Neural progenitor cell (in vitro differentiated cells): ENCODE measurements around the gene SEMA3B. TPM values are rescaled to one million over a fixed set of nuclear protein-coding genes. Genes with fewer than 3 reads are reported as not detected.

Source experiments
- DNase-seq: peaks from one replicate; pipeline ENCODE4 v3.0.0-alpha.2; 2016; ENCODE audit warnings: low spot score
- H2AFZ ChIP-seq: fragments of 200-600 bp; sonication (generic); replicated peaks from 2 replicates; pipeline ENCODE4 v1.6.1; 2016; ENCODE audit warnings: antibody characterized with exemption
- H3F3A ChIP-seq: fragments of 200-600 bp; sonication (generic); 2 replicates; pipeline ENCODE4 v1.6.1; 2016; ENCODE audit warnings: antibody characterized with exemption, low read depth
- H3K27ac ChIP-seq: fragments of 200-600 bp; sonication (generic); 2 replicates; pipeline ENCODE4 v1.5.1; 2016; ENCODE audit warnings: mild to moderate bottlenecking
- H3K27me3 ChIP-seq: fragments of 200-600 bp; sonication (generic); 2 replicates; pipeline ENCODE4 v1.6.1; 2016; ENCODE audit warnings: mild to moderate bottlenecking, moderate library complexity
- H3K36me3 ChIP-seq: fragments of 200-600 bp; sonication (generic); 2 replicates; pipeline ENCODE4 v1.5.1; 2016
- H3K4me1 ChIP-seq: fragments of 200-600 bp; sonication (generic); 2 replicates; pipeline ENCODE4 v1.6.1; 2016; ENCODE audit warnings: mixed run types
- H3K4me2 ChIP-seq: fragments of 200-600 bp; sonication (generic); 2 replicates; pipeline ENCODE4 v1.6.1; 2016
- H3K4me3 ChIP-seq: fragments of 200-600 bp; sonication (generic); 2 replicates; pipeline ENCODE4 v1.5.1; 2016
- H3K79me2 ChIP-seq: fragments of 200-600 bp; sonication (generic); 2 replicates; pipeline ENCODE4 v1.6.1; 2016; ENCODE audit warnings: low read depth
- H3K9ac ChIP-seq: fragments of 200-600 bp; sonication (generic); 2 replicates; pipeline ENCODE4 v1.6.1; 2016
- H3K9me3 ChIP-seq: fragments of 200-600 bp; sonication (generic); 2 replicates; pipeline ENCODE4 v1.5.1; 2016; ENCODE audit warnings: low read depth
- H4K20me1 ChIP-seq: fragments of 200-600 bp; sonication (generic); 2 replicates; pipeline ENCODE4 v1.6.1; 2016; ENCODE audit warnings: low read depth
- H3K27ac Mint-ChIP-seq: 3 replicates; pipeline ENCODE4 v1.8.0; 2021; ENCODE audit warnings: mixed read lengths
- H3K27me3 Mint-ChIP-seq: 2 replicates; pipeline ENCODE4 v1.8.0; 2022; ENCODE audit warnings: low read depth, mild to moderate bottlenecking, inconsistent platforms, moderate library complexity, mixed read lengths; ENCODE audit not compliant: insufficient read depth
- H3K36me3 Mint-ChIP-seq: 3 replicates; pipeline ENCODE4 v1.8.0; 2021; ENCODE audit warnings: mixed read lengths
- H3K4me1 Mint-ChIP-seq: 3 replicates; pipeline ENCODE4 v1.8.0; 2021; ENCODE audit warnings: mixed read lengths
- H3K4me3 Mint-ChIP-seq: 3 replicates; pipeline ENCODE4 v1.8.0; 2021; ENCODE audit warnings: mild to moderate bottlenecking, moderate library complexity, mixed read lengths
- H3K9me3 Mint-ChIP-seq: 3 replicates; pipeline ENCODE4 v1.8.0; 2020; ENCODE audit warnings: mixed read lengths
- CTCF ChIP-seq: fragments of 200-600 bp; sonication (generic); IDR thresholded peaks from 2 replicates; pipeline ENCODE4 v1.5.1; 2017; ENCODE audit warnings: antibody characterized with exemption, mild to moderate bottlenecking
- EZH2 ChIP-seq: fragments of 200-600 bp; sonication (generic); IDR thresholded peaks from 2 replicates; pipeline ENCODE4 v1.6.1; 2017; ENCODE audit warnings: antibody characterized with exemption, mild to moderate bottlenecking, moderate library complexity
- EZH2phosphoT487 ChIP-seq: fragments of 200-600 bp; sonication (generic); IDR thresholded peaks from 2 replicates; pipeline ENCODE4 v1.6.1; 2017; ENCODE audit warnings: antibody characterized with exemption
- total RNA-seq: library from RNA; depleted of rRNA; stranded (reverse); fragments of >200 nt; gene quantifications from 2 replicates; pipeline ENCODE4 v1.2.3, GENCODE V29; 2015; ENCODE audit warnings: low replicate concordance

SEMA3B gene
- total RNA-seq, 1 donor from 2014 or later, result 0.80 TPM

GRCh38 chr3:50235716-50236483 is 33.0 kb upstream of the SEMA3B start, which contains the start of gene GNAI2:
GNAI2 (plus strand) TSS chr3:50236204; CDS start chr3:50236336, 132 bp downstream.
- no peaks in the 10 kb centered on the region for H3K27me3 ChIP-seq
- Mint-ChIP-seq H3K4me1 (peaks cover 72% of the 10 kb centered on the region), H3K27me3 (peaks cover 18% of the 10 kb centered on the region), H3K36me3 (peaks cover 7% of the 10 kb centered on the region), H3K27ac (peak within 1 kb of the TSS; percentile 89), H3K9me3 (no peaks in the 10 kb centered on the region), H3K4me3 (peak within 1 kb of the TSS; percentile 100)
- H2AFZ ChIP-seq, result no peak within 1 kb of the TSS
- no peak for TF ChIP-seq EZH2
- no peak for TF ChIP-seq EZH2phosphoT487
- no peak for TF ChIP-seq CTCF
- H3K36me3 ChIP-seq, result no peaks in the 10 kb centered on the region
- peaks cover 53% of the 10 kb centered on the region for H3K4me1 ChIP-seq
- peak within 1 kb of the TSS; percentile 82 for H3K9ac ChIP-seq
- peak within 1 kb of the TSS; percentile 48 for H3K27ac ChIP-seq
- peak within 1 kb of the TSS; percentile 89 for H3K4me3 ChIP-seq
- H4K20me1 ChIP-seq, result peaks cover 46% of the 10 kb centered on the region
- H3K79me2 ChIP-seq, result peaks cover 50% of the 10 kb centered on the region
- DNase-seq, result peak; percentile 100
- peaks cover 45% of the 10 kb centered on the region for H3F3A ChIP-seq
- H3K9me3 ChIP-seq, result no peaks in the 10 kb centered on the region
- H3K4me2 ChIP-seq, result peak within 1 kb of the TSS; percentile 97

- H4K20me1 ChIP-seq, result peaks cover 51% of the 10 kb centered on the region
- H3K9me3 ChIP-seq, result no peaks in the 10 kb centered on the region
- Mint-ChIP-seq H3K4me1 (peaks cover 72% of the 10 kb centered on the region), H3K27ac (peak overlapping the region; percentile 89), H3K4me3 (peak overlapping the region; percentile 100), H3K9me3 (no peaks in the 10 kb centered on the region), H3K27me3 (peaks cover 20% of the 10 kb centered on the region), H3K36me3 (peaks cover 8% of the 10 kb centered on the region)
- H3K27ac ChIP-seq, result peak overlapping the region; percentile 16
- peak overlapping the region; percentile 82 for H3K9ac ChIP-seq
- no peak for TF ChIP-seq EZH2
- no peak for TF ChIP-seq EZH2phosphoT487
- TF ChIP-seq CTCF, result no peak
- peaks cover 52% of the 10 kb centered on the region for H3K4me1 ChIP-seq
- no peak overlapping the region for H2AFZ ChIP-seq
- no peaks in the 10 kb centered on the region for H3K27me3 ChIP-seq
- peak; percentile 33 for DNase-seq
- H3K4me3 ChIP-seq, result peak overlapping the region; percentile 89
- H3K79me2 ChIP-seq, result peaks cover 57% of the 10 kb centered on the region
- H3F3A ChIP-seq, result peaks cover 51% of the 10 kb centered on the region
- H3K4me2 ChIP-seq, result peak overlapping the region; percentile 97
- H3K36me3 ChIP-seq, result no peaks in the 10 kb centered on the region
Observed at GRCh38 chr3:50236484-50237132, 32.3 kb upstream of the SEMA3B start.

GRCh38 chr3:50237133-50237651 is 31.8 kb upstream of the SEMA3B start:
- Histone ChIP-seq H2AFZ (no peak overlapping the region), H3F3A (peaks cover 53% of the 10 kb centered on the region), H3K4me3 (peak overlapping the region; percentile 89), H3K4me2 (peak overlapping the region; percentile 97), H3K9ac (peak overlapping the region; percentile 82), H3K4me1 (peaks cover 52% of the 10 kb centered on the region), H4K20me1 (peaks cover 57% of the 10 kb centered on the region), H3K79me2 (peaks cover 62% of the 10 kb centered on the region), H3K9me3 (no peaks in the 10 kb centered on the region), H3K36me3 (no peaks in the 10 kb centered on the region), H3K27me3 (no peaks in the 10 kb centered on the region), H3K27ac (peak overlapping the region; percentile 16)
- Mint-ChIP-seq H3K36me3 (peaks cover 8% of the 10 kb centered on the region), H3K4me1 (peaks cover 75% of the 10 kb centered on the region), H3K27ac (peak overlapping the region; percentile 89), H3K4me3 (peak overlapping the region; percentile 100), H3K9me3 (no peaks in the 10 kb centered on the region), H3K27me3 (peaks cover 23% of the 10 kb centered on the region)
- no peak for TF ChIP-seq EZH2
- no peak for TF ChIP-seq EZH2phosphoT487
- no peak for TF ChIP-seq CTCF
- peak; percentile 65 for DNase-seq
